DND-41 (cell line): ENCODE results near the gene CCDC88A.
"Not testable (repeated sequence)": the region's sequence is repeated elsewhere in the genome, so short reads cannot be mapped to it uniquely, and the experiment has no call there.

ENCODE experiments used
- ATAC-seq: fragments of 200-7000 bp; cut with Tn5 transposase; 3 replicates; pipeline ENCODE4 v1.9.1; 2021; ENCODE audit warnings: low read depth; ENCODE audit not compliant: insufficient read depth
- DNase-seq: peaks from one replicate; pipeline ENCODE4 v3.0.0-alpha.2; 2020
- H2AFZ ChIP-seq: 2 replicates; pipeline ENCODE4 v1.6.0; 2012; ENCODE audit warnings: low read depth, low read length
- H3K27ac ChIP-seq: 2 replicates; pipeline ENCODE4 v1.5.1; 2012; ENCODE audit warnings: low read length, inconsistent platforms
- H3K27me3 ChIP-seq: fragments of 200-600 bp; sonication (generic); 2 replicates; pipeline ENCODE4 v1.6.0; 2012; ENCODE audit warnings: low read length, mild to moderate bottlenecking, inconsistent platforms; ENCODE audit not compliant: insufficient read depth, poor library complexity
- H3K36me3 ChIP-seq: 2 replicates; pipeline ENCODE4 v1.5.1; 2012; ENCODE audit warnings: low read length, inconsistent platforms; ENCODE audit not compliant: insufficient read depth
- H3K4me1 ChIP-seq: 2 replicates; pipeline ENCODE4 v1.5.1; 2012; ENCODE audit warnings: mild to moderate bottlenecking, low read length; ENCODE audit not compliant: insufficient read depth
- H3K4me2 ChIP-seq: 2 replicates; pipeline ENCODE4 v1.6.0; 2012; ENCODE audit warnings: mild to moderate bottlenecking, moderate library complexity, low read length, inconsistent platforms; ENCODE audit not compliant: insufficient read depth
- H3K4me3 ChIP-seq, 2 experiments: fragments of 200-600 bp in 1 of 2; shearing (Covaris generic) in 1 of 2; 2 replicates each; pipeline ENCODE4 v1.5.1; 2012 to 2016; ENCODE audit warnings: inconsistent platforms in 2 of 2, low read length in 2 of 2, mild to moderate bottlenecking in 2 of 2, low read depth in 1 of 2, moderate library complexity in 1 of 2
- H3K79me2 ChIP-seq: 2 replicates; pipeline ENCODE4 v1.6.0; 2012; ENCODE audit warnings: low read length, inconsistent platforms; ENCODE audit not compliant: insufficient read depth
- H3K9ac ChIP-seq: 2 replicates; pipeline ENCODE4 v1.6.0; 2012; ENCODE audit warnings: low read depth, mild to moderate bottlenecking, inconsistent platforms, low read length, moderate library complexity
- H3K9me3 ChIP-seq: 2 replicates; pipeline ENCODE4 v1.5.1; 2012; ENCODE audit warnings: low read length, moderate library complexity, mild to moderate bottlenecking, inconsistent platforms; ENCODE audit not compliant: insufficient read depth, severe bottlenecking
- H4K20me1 ChIP-seq: 2 replicates; pipeline ENCODE4 v1.6.0; 2012; ENCODE audit warnings: low read length; ENCODE audit not compliant: insufficient read depth
- EZH2 ChIP-seq: IDR thresholded peaks from 3 replicates; pipeline ENCODE4 v1.6.1; 2012; ENCODE audit warnings: borderline replicate concordance, low read depth, mild to moderate bottlenecking, moderate library complexity, low read length, inconsistent platforms; ENCODE audit not compliant: severe bottlenecking
- TF ChIP-seq, protein P1 (sequence below): IDR thresholded peaks from 2 replicates; pipeline ENCODE4 v1.5.1; 2012; ENCODE audit warnings: borderline replicate concordance, low read length, moderate library complexity, mild to moderate bottlenecking; ENCODE audit not compliant: poor library complexity, severe bottlenecking; ENCODE audit errors: extremely low read depth

Gene CCDC88A

DNA sequence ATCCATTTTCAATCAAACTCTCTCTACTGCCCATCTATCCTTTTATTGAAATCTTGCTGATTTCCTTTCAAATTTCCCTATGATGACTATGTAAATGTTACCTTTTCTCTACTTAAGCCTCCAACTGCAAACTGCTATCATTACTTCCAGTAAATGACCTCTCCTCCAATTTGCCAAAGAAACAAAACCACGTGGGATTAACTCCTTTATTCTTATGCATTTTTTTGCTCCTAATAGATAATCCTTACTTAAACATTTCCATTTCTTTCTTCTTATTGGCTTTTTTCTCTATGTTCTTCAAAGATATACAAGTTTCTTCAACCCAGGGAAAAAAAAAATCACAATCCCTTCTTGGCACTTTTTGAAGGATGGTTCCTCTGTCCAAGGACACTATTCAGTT, 61.2 kb downstream of the CCDC88A start:
- H3K27ac ChIP-seq: no peak overlapping the region
- H3K4me3 ChIP-seq: no peak overlapping the region
- no peak overlapping the region for H3K4me2 ChIP-seq
- H3K4me1 ChIP-seq: no peaks in the 10 kb centered on the region
- no peaks in the 10 kb centered on the region for H3K27me3 ChIP-seq
- H4K20me1 ChIP-seq: no peaks in the 10 kb centered on the region
- H3K79me2 ChIP-seq: no peaks in the 10 kb centered on the region
- DNase-seq (no peak), ATAC-seq (no peak)
- H2AFZ ChIP-seq: no peak overlapping the region
- H3K9me3 ChIP-seq: no peaks in the 10 kb centered on the region
- TF ChIP-seq EZH2: no peak
- TF ChIP-seq, protein P1, sequence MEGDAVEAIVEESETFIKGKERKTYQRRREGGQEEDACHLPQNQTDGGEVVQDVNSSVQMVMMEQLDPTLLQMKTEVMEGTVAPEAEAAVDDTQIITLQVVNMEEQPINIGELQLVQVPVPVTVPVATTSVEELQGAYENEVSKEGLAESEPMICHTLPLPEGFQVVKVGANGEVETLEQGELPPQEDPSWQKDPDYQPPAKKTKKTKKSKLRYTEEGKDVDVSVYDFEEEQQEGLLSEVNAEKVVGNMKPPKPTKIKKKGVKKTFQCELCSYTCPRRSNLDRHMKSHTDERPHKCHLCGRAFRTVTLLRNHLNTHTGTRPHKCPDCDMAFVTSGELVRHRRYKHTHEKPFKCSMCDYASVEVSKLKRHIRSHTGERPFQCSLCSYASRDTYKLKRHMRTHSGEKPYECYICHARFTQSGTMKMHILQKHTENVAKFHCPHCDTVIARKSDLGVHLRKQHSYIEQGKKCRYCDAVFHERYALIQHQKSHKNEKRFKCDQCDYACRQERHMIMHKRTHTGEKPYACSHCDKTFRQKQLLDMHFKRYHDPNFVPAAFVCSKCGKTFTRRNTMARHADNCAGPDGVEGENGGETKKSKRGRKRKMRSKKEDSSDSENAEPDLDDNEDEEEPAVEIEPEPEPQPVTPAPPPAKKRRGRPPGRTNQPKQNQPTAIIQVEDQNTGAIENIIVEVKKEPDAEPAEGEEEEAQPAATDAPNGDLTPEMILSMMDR: no peak
- H3K9ac ChIP-seq: no peak overlapping the region
- peaks cover 42% of the 10 kb centered on the region; the same call in 1 of the 2 replicates for H3K36me3 ChIP-seq

DNA sequence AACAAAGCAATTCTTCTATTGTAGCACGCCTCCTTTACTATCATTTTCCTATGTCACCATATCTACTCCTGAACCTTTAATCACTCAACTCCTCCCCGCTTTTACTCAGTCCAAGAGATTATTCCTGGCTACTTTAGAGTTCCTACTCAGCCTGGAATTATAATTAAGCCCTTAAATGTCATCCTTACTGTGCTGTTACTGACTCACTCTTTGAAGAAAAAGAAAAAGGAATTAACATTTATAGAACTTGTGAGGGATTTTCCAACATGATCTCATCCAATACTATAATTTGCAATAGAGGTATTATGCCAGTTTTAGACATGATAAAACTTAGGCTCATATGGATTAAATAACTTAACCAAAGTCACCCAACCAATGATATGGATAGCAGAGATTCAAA, 61.7 kb downstream of the CCDC88A start:
- Histone ChIP-seq H3K79me2 (no peaks in the 10 kb centered on the region), H3K9ac (no peak overlapping the region), H3K27ac (no peak overlapping the region), H3K4me2 (no peak overlapping the region), H4K20me1 (no peaks in the 10 kb centered on the region), H3K4me3 (no peak overlapping the region), H3K9me3 (no peaks in the 10 kb centered on the region), H3K27me3 (no peaks in the 10 kb centered on the region), H2AFZ (no peak overlapping the region), H3K36me3 (peaks cover 39% of the 10 kb centered on the region; the same call in 1 of the 2 replicates), H3K4me1 (no peaks in the 10 kb centered on the region)
- TF ChIP-seq, protein P1: no peak
- TF ChIP-seq EZH2: no peak
- ATAC-seq (no peak), DNase-seq (no peak)

DNA sequence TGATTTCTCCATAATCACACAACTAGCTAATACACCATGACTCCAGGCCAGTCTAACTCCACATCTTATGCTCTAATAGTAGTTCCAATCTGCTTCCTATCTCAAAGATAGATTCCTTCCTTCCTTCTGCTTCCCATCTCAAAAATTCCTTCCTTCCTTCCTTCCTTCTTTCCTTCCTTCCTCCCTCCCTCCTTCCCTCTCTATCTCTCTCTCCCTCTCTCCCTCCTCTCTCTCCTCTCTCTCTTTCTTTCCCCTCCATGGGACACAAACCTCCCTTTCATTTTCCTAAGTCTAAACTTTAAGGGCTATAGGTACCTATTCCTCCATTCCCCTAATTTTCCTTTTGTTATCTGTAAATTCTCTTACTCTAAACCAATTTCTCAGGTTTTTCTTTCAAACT, 62.5 kb downstream of the CCDC88A start:
- Histone ChIP-seq H3K79me2 (no peaks in the 10 kb centered on the region), H3K27ac (no peak overlapping the region), H3K27me3 (no peaks in the 10 kb centered on the region), H3K9me3 (no peaks in the 10 kb centered on the region), H3K9ac (no peak overlapping the region), H4K20me1 (no peaks in the 10 kb centered on the region), H3K4me2 (no peak overlapping the region), H3K4me3 (no peak overlapping the region), H3K4me1 (no peaks in the 10 kb centered on the region), H3K36me3 (peaks cover 38% of the 10 kb centered on the region), H2AFZ (no peak overlapping the region)
- TF ChIP-seq EZH2: no peak
- TF ChIP-seq, protein P1: no peak
- DNase-seq (no peak), ATAC-seq (no peak)

DNA sequence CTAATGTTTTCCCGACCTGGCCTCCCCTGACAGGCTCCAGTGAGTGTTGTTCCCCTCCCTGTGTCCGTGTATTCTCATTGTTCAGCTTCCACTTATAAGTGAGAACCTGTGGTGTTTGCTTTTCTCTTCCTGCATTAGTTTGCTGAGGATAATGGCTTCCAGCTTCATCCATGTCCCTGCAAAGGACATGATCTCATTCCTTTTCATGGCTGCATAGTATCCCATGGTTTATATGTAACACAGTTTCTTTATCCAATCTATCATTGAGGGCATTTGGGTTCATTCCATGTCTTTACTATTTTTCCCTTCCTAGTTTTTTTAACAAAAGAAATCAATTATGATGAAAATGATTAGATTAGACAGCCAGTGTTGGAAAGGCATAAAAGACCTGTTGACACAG, 63.5 kb downstream of the CCDC88A start:
- not testable (repeated sequence) for H2AFZ ChIP-seq, DNase-seq, H3K4me3 ChIP-seq, H3K9ac ChIP-seq, H3K4me1 ChIP-seq, H3K27me3 ChIP-seq, H3K27ac ChIP-seq, ATAC-seq, H3K4me2 ChIP-seq, H3K79me2 ChIP-seq, H4K20me1 ChIP-seq, H3K9me3 ChIP-seq
- peaks cover 44% of the 10 kb centered on the region for H3K36me3 ChIP-seq
